GM21447 (cell line): Measurements from ENCODE around the gene UBTD2.
A peak's percentile ranks its signal among the peaks of the same experiment; 100 is the strongest.

Experiments used
- ATAC-seq: cut with Tn5 transposase; IDR thresholded peaks from one replicate; pipeline ENCODE4 v1.9.1; 2021; ENCODE audit not compliant: unreplicated experiment

UBTD2 gene

DNA sequence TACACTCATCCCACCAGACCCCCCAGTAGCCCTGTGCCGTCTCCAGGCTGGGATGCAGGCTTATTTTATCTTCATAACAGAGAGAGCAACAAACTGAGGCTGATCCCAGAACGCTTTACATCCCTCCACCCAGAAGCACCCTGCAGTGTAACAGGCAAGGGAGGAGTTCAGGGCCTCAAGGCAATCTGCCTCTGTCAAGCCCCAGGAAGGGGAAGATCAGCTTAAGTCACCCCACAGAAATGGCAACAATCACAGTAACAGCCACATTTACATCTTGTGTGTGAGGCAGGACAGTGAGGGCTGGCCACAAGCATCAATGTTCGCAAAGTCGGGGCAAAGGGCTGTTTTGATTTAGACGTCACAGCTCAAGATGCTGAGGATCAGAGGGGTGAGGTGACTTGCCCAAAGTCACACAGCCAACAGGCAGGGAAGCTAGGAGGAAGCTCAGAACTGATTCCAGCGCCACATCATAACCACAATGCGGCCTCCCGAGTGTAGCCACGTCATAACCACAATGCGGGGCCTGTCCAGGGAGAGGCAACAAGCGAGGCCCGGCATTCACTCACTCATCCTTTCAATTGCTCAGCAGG lies 109.9 kb downstream of the UBTD2 start:
- no peak for ATAC-seq

DNA sequence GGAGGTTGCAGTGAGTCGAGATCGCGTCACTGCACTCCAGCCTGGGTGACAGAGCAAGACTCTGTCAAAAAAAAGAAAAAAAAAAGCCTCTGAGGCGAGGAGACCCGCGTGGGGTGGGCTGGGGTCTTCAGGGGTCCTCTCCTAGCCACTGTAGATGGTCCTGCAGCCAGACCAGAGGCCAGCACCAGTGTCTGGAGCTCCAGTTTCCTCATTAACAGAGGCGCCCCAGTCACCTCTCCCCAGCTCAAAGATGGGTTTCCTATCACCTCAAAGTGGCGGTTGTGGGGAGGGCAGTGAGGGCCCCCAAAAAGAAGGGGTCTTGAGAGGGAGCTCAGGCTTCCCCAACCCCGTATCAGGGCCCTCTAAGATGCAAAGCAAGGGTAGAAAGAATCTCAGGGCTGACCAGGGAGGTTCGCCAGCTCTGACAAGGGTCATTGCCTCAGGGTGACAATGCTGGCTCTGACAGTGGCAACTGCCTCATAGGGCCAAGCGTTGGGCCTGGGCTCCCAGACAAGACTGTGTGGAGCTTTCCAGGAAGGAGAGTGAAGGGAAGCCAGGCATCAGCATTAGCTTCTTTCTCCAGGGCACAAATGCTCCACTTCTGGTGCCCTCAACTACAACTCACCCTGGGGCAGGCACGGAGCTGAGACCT lies 110.5 kb downstream of the UBTD2 start:
- ATAC-seq, result no peak

DNA sequence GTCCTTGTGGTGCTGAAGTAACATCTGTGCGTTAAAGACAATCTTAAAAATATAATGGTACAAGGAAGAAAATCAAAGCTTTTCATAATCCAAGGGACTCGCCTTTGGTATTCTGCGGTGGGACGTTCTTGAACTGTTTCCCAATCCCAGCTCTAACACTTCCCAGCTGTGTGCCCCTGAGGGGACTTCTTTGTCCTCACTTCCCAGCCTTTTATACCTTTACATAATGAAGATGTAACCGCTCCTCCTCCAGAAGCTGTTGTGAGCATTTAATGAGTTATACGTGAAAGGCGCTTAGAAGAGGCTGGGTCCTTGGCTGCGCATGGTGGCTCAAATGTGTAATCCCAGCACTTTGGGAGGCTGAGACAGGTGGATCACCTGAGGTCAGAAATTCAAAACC lies 112.4 kb downstream of the UBTD2 start:
- ATAC-seq, result no peak

DNA sequence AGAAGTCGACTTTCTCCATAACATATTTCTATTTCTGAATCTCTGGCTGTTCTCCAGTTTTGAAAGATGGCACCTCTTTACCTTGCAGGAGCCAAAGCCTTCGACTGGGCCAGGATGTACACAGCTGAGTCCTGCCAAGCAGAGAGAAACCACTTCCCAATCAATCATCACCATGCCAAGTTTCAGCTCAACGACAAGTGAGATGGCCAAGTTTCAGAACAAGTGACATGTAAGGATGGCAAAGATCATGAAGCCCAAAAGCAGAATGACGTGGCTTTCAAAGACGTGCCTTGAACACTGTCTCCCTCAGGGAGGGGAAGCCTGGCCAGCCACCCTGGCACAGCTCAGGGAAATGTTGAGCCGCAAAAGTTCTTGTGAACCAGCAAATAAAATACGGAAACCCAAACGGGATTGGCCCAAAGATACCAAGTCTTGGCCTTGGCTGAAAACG lies 113.3 kb downstream of the UBTD2 start:
- no peak for ATAC-seq

DNA sequence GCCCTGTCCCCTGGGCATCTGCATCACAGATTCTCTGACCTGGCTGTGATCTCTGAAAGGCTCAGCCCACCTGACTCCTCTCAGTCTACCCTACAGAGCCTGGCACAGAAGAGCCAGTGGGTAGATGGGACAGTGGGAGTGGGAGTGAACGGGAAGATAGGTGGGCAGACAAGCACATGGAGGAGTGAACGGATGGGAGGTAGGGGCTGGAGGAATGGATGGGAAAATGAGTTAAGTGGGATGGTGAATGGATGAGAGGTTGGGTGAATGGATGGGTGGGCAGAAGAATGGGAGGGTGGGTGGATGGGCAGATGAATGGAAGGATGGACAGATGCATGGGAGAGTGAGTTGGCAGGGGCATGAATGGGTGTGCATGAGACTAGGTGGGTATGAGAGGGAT lies 114.3 kb downstream of the UBTD2 start:
- no peak for ATAC-seq

DNA sequence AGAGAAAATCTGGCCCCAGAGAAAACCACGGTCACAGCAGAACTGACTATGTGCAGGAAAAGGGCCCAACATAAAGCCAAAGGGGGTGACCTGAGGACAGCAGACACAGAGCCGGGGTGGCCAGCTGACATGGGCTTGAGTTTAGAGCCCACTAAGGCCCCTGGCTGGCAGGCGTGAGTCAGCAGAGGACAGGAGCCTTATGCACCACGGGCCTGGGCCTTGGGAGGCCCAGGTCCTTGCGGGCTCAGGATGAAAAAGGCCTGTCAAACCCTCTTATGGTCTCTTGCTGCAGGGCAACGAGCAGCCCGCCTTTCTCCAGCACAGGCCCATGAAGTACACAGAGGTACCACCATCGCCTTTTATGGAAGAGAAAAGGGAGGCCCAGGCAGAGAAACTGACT lies 115.3 kb downstream of the UBTD2 start:
- ATAC-seq, result no peak

DNA sequence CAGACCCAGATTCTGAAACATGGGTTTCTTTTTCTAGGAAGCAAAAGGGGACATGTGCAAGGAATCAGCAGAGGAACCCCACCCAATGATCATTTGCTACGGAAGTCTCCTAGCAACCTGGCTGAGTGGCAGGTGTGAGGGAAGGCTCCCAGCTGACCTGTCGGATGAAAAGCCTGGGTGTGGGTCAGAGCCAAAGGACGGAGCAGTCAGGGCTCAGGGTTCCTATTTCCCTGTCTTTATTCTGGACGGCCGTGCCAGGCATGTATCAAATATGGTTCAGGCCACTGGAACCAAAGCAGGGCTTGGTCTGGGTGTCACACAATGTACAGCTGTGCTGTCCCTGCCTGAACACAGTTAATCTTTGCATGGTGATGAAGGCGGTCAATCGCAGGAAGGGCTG lies 115.7 kb downstream of the UBTD2 start:
- no peak for ATAC-seq

DNA sequence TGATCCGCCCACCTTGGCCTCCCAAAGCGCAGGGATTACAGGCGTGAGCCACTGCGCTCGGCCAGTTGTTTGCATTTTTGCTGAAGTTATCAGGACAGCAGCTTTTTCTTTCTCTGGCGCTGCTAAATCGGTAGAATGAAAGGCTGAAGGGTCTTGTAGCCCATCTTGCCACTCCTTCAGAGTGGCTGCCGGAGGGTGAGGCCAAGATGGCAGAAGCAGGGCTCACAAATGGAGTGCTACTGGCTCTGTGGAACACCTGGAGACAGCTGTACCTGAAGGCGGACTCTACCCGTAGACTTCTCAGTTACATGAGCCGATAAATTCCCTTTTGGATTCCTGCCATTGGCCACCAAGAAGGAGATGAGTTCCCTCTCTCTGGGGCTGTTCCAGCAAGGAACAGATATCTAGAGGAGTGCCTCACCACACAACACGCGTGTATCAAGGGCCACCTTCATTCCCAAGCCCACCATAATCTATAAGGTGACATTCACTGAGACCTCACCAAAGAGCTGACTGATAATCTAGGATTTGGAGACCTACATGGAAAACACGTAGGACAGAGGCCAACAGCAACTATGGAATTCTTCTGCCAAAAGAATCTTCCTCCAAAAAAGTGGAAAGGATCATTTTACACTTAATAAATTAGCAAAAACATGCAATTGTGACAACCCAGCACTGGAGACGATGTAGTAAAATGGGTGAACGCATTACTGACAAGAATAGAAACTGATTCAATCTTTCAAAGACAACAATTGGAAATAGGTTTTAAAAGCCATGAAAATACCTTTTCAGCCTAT lies 117.3 kb downstream of the UBTD2 start:
- ATAC-seq, result no peak

DNA sequence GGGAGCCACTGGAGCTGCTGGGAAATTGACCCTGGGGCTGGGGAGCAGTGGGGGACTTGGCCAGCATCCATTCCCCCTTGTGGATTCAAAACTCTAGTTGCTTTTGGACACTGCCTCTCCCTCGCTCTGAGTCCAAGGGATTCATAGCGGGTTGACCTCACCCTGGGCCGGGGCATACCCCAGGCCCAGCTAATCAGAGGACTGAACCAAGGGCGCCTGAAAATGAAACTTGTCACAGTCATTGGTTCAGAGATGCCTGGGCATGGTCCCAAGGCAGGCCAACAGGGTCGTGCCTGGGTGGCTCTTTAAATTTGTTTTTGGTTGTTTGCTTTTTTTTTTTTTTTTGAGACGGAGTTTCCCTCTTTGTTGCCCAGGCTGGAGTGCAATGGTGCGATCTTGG lies 118.1 kb downstream of the UBTD2 start:
- ATAC-seq, result peak; percentile 89

DNA sequence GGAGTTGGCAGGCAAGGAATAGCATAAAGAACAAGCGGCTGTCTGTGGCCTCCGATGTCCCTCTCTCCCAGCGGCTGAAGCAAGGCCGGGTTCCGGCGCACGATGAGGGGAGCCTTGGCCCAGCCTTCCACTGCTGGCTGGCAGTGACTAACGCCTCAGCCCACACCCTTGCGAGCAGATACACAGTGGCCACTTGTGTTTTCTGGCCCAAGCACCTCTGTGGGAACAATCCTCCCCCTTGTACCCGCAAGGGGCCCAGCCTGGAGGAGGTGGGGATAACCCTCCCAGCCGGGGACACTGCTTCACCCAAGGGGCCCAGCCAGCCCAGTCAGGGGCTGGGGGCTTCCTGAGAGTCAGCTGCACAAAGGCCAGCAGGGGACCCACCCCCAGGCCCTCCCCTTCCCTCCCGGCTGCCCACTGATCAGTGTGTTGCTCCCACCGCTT lies 118.8 kb downstream of the UBTD2 start:
- ATAC-seq, result no peak

DNA sequence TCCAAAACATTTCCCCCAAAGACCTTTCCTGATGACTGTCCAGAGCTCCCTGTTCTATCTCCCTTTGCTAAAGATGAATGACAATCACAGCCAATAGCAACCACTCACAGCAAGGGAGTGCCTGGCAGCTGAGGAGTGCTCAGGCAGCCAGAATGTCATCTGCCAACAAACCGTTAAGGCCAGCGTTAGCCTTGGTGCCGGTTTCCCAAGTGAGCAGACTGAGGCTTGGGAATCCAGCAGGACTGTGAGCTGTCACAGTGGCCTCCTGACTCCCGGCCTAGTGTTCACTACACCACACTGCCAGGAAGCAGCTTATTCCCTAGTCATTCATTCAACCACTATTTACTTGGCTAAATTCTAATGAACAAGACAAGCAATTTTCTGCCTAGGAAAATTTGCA lies 120.2 kb downstream of the UBTD2 start:
- no peak for ATAC-seq

DNA sequence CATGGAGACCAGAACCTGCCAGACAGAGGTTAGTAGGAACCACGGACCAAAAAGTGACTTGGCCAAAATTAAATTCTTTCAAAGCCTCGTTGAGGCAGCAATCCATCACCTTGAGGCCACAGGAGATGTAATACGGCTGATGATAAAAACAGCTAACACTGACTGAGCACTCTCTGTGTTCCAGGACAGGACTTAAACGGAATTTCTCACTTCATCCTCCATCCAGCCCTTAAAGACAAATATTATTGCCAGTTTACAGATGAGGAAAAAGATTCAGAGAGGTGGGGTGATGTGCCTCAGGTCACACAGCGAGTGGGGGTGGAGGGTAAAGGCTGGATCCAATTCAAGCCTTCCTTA lies 120.6 kb downstream of the UBTD2 start:
- ATAC-seq, result no peak

DNA sequence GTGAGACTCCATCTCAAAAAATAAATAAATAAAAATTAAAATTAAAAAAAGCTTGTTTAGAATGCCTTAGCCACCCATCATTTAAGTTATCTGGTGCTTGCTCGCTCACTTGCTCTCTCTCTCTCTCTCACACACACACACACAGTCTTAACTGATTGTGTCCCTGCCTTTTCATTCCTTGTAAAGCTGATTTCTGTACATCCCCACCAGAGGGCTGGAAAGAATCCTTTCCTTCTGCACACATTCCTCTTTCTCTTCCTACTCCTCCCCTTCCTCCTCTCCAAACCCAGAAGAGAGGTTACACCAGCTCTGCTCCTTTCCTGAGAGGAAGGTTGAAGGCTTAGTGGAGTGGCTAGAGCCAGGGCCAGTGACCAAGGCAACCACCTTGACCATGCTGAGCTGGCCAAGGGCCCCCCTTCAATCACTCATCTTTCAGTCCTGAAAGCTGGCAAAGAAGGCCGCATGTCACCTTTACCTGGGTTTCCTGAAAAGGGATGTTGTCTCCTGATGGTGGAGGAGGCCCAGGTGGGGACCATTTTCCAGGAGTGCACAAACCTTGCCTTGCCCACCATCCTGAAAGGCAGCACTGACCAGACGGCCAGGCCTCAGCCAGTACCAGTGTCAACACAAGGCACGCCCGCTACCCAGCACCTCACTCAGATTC lies 121.1 kb downstream of the UBTD2 start:
- ATAC-seq, result no peak

DNA sequence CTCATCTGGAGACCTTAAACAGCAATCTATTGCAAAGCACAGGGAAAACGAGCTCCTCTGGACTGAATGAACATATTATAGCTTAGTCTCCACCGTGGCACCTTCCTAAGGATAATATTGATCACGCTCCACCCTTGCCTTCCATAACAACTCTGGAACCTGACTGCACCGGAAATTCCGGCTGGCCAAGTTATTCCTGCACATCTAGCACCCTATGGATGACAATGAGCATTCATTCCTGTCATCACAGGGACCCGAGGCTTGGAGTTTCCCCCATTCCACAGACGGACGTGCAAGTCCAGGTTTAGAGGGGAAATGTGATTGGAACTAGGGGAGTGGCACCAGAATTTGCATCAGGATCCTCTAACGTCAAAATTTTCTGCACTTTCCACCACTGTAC lies 123.1 kb downstream of the UBTD2 start:
- no peak for ATAC-seq
